ENCODE data around the gene ELP2. TPM values are rescaled to one million over a fixed set of nuclear protein-coding genes. Genes with fewer than 3 reads are reported as not detected.
"Not testable (repeated sequence)": the region's sequence is repeated elsewhere in the genome, so short reads cannot be mapped to it uniquely, and the experiment has no call there.

ELP2 gene, protein sequence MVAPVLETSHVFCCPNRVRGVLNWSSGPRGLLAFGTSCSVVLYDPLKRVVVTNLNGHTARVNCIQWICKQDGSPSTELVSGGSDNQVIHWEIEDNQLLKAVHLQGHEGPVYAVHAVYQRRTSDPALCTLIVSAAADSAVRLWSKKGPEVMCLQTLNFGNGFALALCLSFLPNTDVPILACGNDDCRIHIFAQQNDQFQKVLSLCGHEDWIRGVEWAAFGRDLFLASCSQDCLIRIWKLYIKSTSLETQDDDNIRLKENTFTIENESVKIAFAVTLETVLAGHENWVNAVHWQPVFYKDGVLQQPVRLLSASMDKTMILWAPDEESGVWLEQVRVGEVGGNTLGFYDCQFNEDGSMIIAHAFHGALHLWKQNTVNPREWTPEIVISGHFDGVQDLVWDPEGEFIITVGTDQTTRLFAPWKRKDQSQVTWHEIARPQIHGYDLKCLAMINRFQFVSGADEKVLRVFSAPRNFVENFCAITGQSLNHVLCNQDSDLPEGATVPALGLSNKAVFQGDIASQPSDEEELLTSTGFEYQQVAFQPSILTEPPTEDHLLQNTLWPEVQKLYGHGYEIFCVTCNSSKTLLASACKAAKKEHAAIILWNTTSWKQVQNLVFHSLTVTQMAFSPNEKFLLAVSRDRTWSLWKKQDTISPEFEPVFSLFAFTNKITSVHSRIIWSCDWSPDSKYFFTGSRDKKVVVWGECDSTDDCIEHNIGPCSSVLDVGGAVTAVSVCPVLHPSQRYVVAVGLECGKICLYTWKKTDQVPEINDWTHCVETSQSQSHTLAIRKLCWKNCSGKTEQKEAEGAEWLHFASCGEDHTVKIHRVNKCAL
- total RNA-seq (10 to 100 TPM; 35.1 to 56.3 (median 46.0) TPM), polyA plus RNA-seq (10 to 100 TPM; 53.8 to 73.3 TPM)

DNA sequence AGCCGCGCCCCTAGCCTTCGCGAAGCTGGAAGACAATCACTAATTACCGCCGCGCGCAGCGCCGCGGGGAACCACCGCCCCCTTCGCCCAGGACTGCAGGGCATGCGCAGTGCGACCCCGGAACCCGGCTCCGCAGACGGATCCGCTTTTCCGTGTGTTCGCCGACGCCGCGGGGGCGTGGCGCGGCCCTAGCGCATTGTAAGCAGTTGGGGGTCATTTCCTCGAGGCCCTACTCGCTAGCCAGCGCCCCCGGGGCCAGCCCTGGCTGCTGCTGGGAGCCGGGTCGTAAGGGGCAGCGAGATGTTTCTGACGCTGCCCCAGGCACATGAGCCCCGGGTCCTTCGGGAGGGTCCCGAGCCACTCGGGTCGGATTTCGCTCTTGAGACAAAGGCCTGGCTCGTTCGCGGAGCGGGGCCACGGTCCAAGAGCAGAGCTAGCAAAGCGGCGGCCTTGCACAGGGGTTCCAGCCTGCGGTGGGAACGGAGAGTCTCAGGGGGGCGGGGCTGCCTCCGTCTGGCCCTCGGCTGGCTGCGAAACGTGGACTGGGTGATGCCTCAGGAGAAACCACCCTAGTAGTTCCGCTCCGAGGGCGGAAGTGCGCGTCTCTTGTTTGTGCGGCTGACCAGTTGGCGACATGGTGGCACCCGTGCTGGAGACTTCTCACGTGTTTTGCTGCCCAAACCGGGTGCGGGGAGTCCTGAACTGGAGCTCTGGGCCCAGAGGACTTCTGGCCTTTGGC lies at the start of gene ELP2, which contains the start of gene SLC39A6:
Gene ELP2 (plus strand): TSS at position 600 of the 739 bp plus-strand sequence. CDS start 35 bp downstream, at position 635.
Gene SLC39A6 (minus strand): TSS at position 41 of the 739 bp plus-strand sequence. CDS start 2,333 bp downstream, outside the sequence.
- WGBS, 2 donors: 0 to 1% methylated on average over 68 to 69 of the region's 69 CpGs
- peak; percentile 95 to 98 (median 96) for ATAC-seq

DNA sequence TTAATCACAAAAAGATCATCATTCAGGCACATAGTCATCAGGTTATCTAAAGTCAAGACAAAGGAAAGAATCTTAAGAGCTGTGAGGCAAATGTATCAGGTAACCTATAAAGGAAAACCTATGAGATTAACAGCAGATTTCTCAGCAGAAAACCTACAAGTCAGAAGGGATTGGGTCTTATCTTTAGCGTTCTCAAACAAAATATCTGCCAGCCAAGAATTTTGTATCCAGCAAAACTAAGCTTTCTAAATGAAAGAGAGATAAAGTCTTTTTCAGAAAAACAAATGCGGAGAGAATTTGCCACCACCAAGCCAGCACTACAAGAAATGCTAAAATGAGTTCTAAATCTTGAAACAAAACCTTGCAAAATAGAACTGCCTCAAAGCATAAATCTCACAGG lies 48.6 kb upstream of the ELP2 start:
- H3K9me3 ChIP-seq; H3K4me3 ChIP-seq; H3K27me3 ChIP-seq; H3K4me1 ChIP-seq; H3K27ac ChIP-seq; H3K36me3 ChIP-seq; ATAC-seq; DNase-seq; FAIRE-seq; intact Hi-C loops (cut with DNase I): not testable (repeated sequence)
- 79 to 85% methylated on average over 2 of the region's 2 CpGs for WGBS, 2 donors

More for the DNA sequence above, at the start of gene ELP2, which contains the start of gene SLC39A6:
- Histone ChIP-seq H3K36me3 (no peaks in the 10 kb centered on the region), H3K4me1 (peaks cover 4 to 15% (median 6%) of the 10 kb centered on the region in 3 donors), H3K27ac (peak within 1 kb of the TSS; percentile 99 to 100 (median 100)), H3K27me3 (no peaks in the 10 kb centered on the region), H3K4me3 (peak within 1 kb of the TSS; percentile 84 to 95 (median 90)), H3K9me3 (no peaks in the 10 kb centered on the region)
- DNase-seq (peak; percentile 93 to 99 (median 96)), FAIRE-seq (no peak)
- TF ChIP-seq, protein P1, sequence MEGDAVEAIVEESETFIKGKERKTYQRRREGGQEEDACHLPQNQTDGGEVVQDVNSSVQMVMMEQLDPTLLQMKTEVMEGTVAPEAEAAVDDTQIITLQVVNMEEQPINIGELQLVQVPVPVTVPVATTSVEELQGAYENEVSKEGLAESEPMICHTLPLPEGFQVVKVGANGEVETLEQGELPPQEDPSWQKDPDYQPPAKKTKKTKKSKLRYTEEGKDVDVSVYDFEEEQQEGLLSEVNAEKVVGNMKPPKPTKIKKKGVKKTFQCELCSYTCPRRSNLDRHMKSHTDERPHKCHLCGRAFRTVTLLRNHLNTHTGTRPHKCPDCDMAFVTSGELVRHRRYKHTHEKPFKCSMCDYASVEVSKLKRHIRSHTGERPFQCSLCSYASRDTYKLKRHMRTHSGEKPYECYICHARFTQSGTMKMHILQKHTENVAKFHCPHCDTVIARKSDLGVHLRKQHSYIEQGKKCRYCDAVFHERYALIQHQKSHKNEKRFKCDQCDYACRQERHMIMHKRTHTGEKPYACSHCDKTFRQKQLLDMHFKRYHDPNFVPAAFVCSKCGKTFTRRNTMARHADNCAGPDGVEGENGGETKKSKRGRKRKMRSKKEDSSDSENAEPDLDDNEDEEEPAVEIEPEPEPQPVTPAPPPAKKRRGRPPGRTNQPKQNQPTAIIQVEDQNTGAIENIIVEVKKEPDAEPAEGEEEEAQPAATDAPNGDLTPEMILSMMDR (IDR thresholded peaks at IDR 0.05): no peak
- intact Hi-C loops (cut with DNase I): no loop called here

DNA sequence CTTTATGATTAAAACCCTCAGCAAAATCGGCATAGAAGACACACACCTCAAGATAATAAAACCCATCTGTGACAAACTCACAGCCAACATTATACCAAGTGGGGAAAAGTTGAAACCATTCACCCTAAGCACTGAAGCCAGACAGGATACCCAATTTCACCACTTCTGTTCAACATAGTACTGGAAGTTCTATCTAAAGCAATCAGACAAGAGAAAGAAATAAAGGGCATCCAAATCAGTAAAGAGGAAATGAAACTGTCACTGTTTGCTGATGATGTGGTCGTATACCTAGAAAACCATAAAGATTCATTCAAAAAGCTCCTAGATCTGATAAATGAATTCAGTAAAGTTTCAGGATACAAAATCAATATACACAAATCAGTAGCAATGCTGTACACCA lies 46.0 kb upstream of the ELP2 start:
- no peak overlapping the region for H3K27ac ChIP-seq
- H3K36me3 ChIP-seq: no peaks in the 10 kb centered on the region
- DNase-seq (no peak), FAIRE-seq (no peak), ATAC-seq (no peak)
- 60 to 69% methylated on average over 2 of the region's 2 CpGs for WGBS, 2 donors
- no peaks in the 10 kb centered on the region for H3K4me1 ChIP-seq
- H3K9me3 ChIP-seq: peaks cover 0 to 4% (median 0%) of the 10 kb centered on the region in 4 donors
- H3K27me3 ChIP-seq: no peaks in the 10 kb centered on the region
- TF ChIP-seq, protein P1 (IDR thresholded peaks at IDR 0.05): no peak
- H3K4me3 ChIP-seq: no peak overlapping the region
- intact Hi-C loops (cut with DNase I): no loop called here

DNA sequence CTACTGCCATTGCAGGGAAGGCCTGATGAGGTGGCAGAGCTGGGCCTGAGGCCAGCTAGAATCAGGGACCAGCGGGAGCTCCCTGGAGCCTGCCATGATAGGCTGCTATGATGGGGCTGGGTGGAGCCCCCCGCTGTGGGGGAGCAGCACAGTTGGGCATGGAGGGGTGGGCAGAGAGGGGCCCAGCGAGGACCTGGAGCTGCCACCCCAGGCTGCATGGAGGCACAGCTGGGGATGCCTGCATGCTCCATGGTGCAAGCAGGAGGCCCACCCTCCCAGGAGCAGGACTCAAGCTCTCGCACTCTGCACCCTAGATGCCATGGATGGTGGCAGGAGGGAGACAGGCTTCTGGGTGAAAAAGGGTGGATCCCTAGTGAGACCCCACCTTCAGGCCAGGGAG lies 44.5 kb upstream of the ELP2 start:
- FAIRE-seq: no peak
- no peak overlapping the region for H3K4me3 ChIP-seq
- ATAC-seq: no peak
- intact Hi-C loops (cut with DNase I): no loop called here
- 77 to 94% methylated on average over 3 to 4 of the region's 4 CpGs for WGBS, 2 donors
- no peaks in the 10 kb centered on the region for H3K36me3 ChIP-seq
- TF ChIP-seq, protein P1 (IDR thresholded peaks at IDR 0.05): no peak
- H3K4me1 ChIP-seq: no peaks in the 10 kb centered on the region
- no peak for DNase-seq
- peaks cover 0 to 4% (median 0%) of the 10 kb centered on the region in 4 donors for H3K9me3 ChIP-seq
- no peaks in the 10 kb centered on the region for H3K27me3 ChIP-seq
- H3K27ac ChIP-seq: no peak overlapping the region

DNA sequence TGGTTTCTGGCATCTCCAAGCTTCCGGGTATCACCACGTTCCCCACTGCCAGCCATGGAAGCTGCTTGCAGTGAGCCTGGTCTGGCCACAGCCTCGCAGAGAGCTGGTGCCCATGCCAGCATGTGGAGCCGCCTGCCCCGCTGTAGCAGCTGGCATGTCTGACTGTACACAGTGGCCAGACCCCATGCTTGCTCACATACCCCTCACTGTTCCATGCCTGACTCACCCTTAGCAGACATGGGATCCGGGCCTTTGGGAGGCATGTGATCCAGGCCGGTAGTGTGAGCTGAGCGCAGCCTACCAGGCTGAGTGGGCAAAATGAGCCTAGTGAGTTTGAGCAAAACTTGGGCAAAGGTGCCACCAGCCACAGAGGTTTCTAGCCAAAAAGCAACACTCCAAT lies 43.5 kb upstream of the ELP2 start:
- Histone ChIP-seq H3K27me3 (no peaks in the 10 kb centered on the region), H3K4me3 (no peak overlapping the region), H3K36me3 (no peaks in the 10 kb centered on the region), H3K27ac (no peak overlapping the region), H3K4me1 (no peaks in the 10 kb centered on the region), H3K9me3 (peaks cover 0 to 1% (median 0%) of the 10 kb centered on the region in 4 donors)
- ATAC-seq: no peak
- DNase-seq: no peak
- intact Hi-C loops (cut with DNase I): no loop called here
- no peak for FAIRE-seq
- WGBS, 2 donors: 69 to 78% methylated on average over 8 of the region's 8 CpGs
- TF ChIP-seq, protein P1 (IDR thresholded peaks at IDR 0.05): no peak
